Measurements from ENCODE around the gene ZNF526. TPM values are rescaled to one million over a fixed set of nuclear protein-coding genes. Genes with fewer than 3 reads are reported as not detected.
A peak's percentile ranks its signal among the peaks of the same experiment; 100 is the strongest.

Gene ZNF526
- total and polyA plus RNA-seq, 2 donors (not counting 1 experiment from before 2014, with no cell fraction given): 4.9 to 21.3 TPM

GRCh38 chr19:42217520-42218437 lies 2.3 kb upstream of the ZNF526 start, which contains the start of gene DEDD2:
TSS of gene DEDD2 (minus strand) at chr19:42217677. CDS start at chr19:42217007, 670 bp downstream.
- intact Hi-C loops (cut with micrococcal nuclease): loop anchor here (1.0 to 2.0 kb wide), 6 partner anchors 16 to 108 kb away; partner anchors contain the start of genes ERF and MEGF8

More at GRCh38 chr19:42217520-42218437, 2.3 kb upstream of the ZNF526 start, which contains the start of gene DEDD2:
- peak within 1 kb of the TSS; percentile 93 for H3K27ac Mint-ChIP-seq
- no peaks in the 10 kb centered on the region for H3K27me3 Mint-ChIP-seq
- H3K4me1 ChIP-seq (ENCODE audit: control insufficient read depth in 2 of 2, insufficient read depth in 2 of 2, low read length in 2 of 2): peaks cover 49 to 61% of the 10 kb centered on the region in 2 donors
- H3K9me3 Mint-ChIP-seq (ENCODE audit: insufficient read depth): no peaks in the 10 kb centered on the region
- H3K4me3 ChIP-seq (ENCODE audit: control extremely low read depth in 1 of 5, extremely low read depth in 1 of 5, insufficient read depth in 1 of 5, low read depth in 2 of 5, low read length in 4 of 5): peak within 1 kb of the TSS; percentile 51 to 99 (median 98)
- TF ChIP-seq EZH2 (IDR thresholded peaks at IDR 0.05; ENCODE audit: borderline replicate concordance, insufficient read depth, low read depth, low read length, poor library complexity, severe bottlenecking): no peak
- TF ChIP-seq CTCF (IDR thresholded peaks at IDR 0.05): no peak
- peaks cover 93% of the 10 kb centered on the region for H3K79me2 ChIP-seq (ENCODE audit: control insufficient read depth, insufficient read depth, low read length)
- WGBS (ENCODE audit: insufficient coverage): 20% methylated on average over 57 of the region's 57 CpGs
- H2AFZ ChIP-seq (ENCODE audit: insufficient read depth, low read depth, low read length, poor library complexity, severe bottlenecking): peak within 1 kb of the TSS; percentile 65
- H3K36me3 ChIP-seq (replicated peaks in 1 of 2; ENCODE audit: control extremely low read depth in 1 of 2, control insufficient read depth in 1 of 2, extremely low read depth in 1 of 2, insufficient read depth in 2 of 2, low read length in 1 of 2): peaks cover 8 to 28% of the 10 kb centered on the region in 2 experiments
- H3K4me2 ChIP-seq (replicated peaks; ENCODE audit: low read depth, low read length, poor library complexity, severe bottlenecking): peak within 1 kb of the TSS; percentile 97
- peaks cover 77% of the 10 kb centered on the region for H3K4me1 Mint-ChIP-seq
- H4K20me1 ChIP-seq (ENCODE audit: control insufficient read depth, insufficient read depth, low read length, poor library complexity, severe bottlenecking): peaks cover 62% of the 10 kb centered on the region
- peak within 1 kb of the TSS; percentile 97 to 98 for H3K27ac ChIP-seq (ENCODE audit: low read length in 2 of 2)
- no peaks in the 10 kb centered on the region for H3K27me3 ChIP-seq (replicated peaks in 1 of 4; ENCODE audit: control extremely low read depth in 1 of 4, control insufficient read depth in 3 of 4, insufficient read depth in 4 of 4, low read length in 3 of 4)
- peak within 1 kb of the TSS; percentile 85 for H3K4me3 Mint-ChIP-seq
- CTCF ChIA-PET: interaction anchor here (1.1 to 3.8 kb wide), 4 partner anchors 17 to 85 kb away, joined by 3 to 25 read pairs (median 6); partner anchors contain the start of gene POU2F2
- peak within 1 kb of the TSS; percentile 99 for H3K9ac ChIP-seq (ENCODE audit: low read length)
- DNase-seq: peak; percentile 100
- POLR2A ChIA-PET: interaction anchor here (0.6 to 2.5 kb wide), 4 partner anchors 19 to 88 kb away, joined by 3 to 11 read pairs (median 4); partner anchors contain the start of gene POU2F2
- H3K9me3 ChIP-seq (ENCODE audit: control extremely low read depth in 1 of 3, control insufficient read depth in 2 of 3, insufficient read depth in 1 of 3, low read length in 2 of 3): no peaks in the 10 kb centered on the region
- peak; percentile 77 for ATAC-seq (ENCODE audit: low read depth)

Data from B cell (primary cell).